ENCODE measurements around the gene KCNQ5.

Gene KCNQ5

GRCh38 chr6:72683797-72684196, 61.9 kb downstream of the KCNQ5 start:
- no peak for DNase-seq

GRCh38 chr6:72689107-72689954, 67.5 kb downstream of the KCNQ5 start:
- no peak for DNase-seq

GRCh38 chr6:72691249-72691648, 69.4 kb downstream of the KCNQ5 start:
- no peak for DNase-seq

- no peak for DNase-seq
Measured at GRCh38 chr6:72696055-72696454, 74.2 kb downstream of the KCNQ5 start.

GRCh38 chr6:72699159-72699558, 77.3 kb downstream of the KCNQ5 start:
- DNase-seq, result no peak

- DNase-seq, result no peak
Measured at GRCh38 chr6:72702421-72702820, 80.6 kb downstream of the KCNQ5 start.

- no peak for DNase-seq
Measured at GRCh38 chr6:72703093-72703492, 81.2 kb downstream of the KCNQ5 start.

- no peak for DNase-seq
Measured at GRCh38 chr6:72704979-72705378, 83.1 kb downstream of the KCNQ5 start.

GRCh38 chr6:72709431-72709830, 87.6 kb downstream of the KCNQ5 start:
- no peak for DNase-seq

GRCh38 chr6:72711731-72712130, 89.9 kb downstream of the KCNQ5 start:
- no peak for DNase-seq

- DNase-seq, result no peak
Measured at GRCh38 chr6:72712910-72713309, 91.0 kb downstream of the KCNQ5 start.

GRCh38 chr6:72715119-72715518, 93.3 kb downstream of the KCNQ5 start:
- no peak for DNase-seq

GRCh38 chr6:72716916-72717315, 95.1 kb downstream of the KCNQ5 start:
- DNase-seq, result no peak

GRCh38 chr6:72720464-72720863, 98.6 kb downstream of the KCNQ5 start:
- no peak for DNase-seq

GRCh38 chr6:72721346-72721745, 99.5 kb downstream of the KCNQ5 start:
- no peak for DNase-seq

GRCh38 chr6:72724545-72724944, 102.7 kb downstream of the KCNQ5 start:
- no peak for DNase-seq

- no peak for DNase-seq
Measured at GRCh38 chr6:72728706-72729343, 107.0 kb downstream of the KCNQ5 start.

GRCh38 chr6:72733045-72733444, 111.2 kb downstream of the KCNQ5 start:
- DNase-seq, result no peak

GRCh38 chr6:72738091-72738490, 116.2 kb downstream of the KCNQ5 start:
- DNase-seq, result no peak

- DNase-seq, result no peak
Measured at GRCh38 chr6:72739368-72739779, 117.5 kb downstream of the KCNQ5 start.

- no peak for DNase-seq
Measured at GRCh38 chr6:72740135-72740534, 118.3 kb downstream of the KCNQ5 start.

GRCh38 chr6:72741083-72741482, 119.2 kb downstream of the KCNQ5 start:
- no peak for DNase-seq

GRCh38 chr6:72742001-72742673, 120.3 kb downstream of the KCNQ5 start:
- DNase-seq, result no peak

- no peak for DNase-seq
Measured at GRCh38 chr6:72746276-72746675, 124.4 kb downstream of the KCNQ5 start.
